HG02763 (cell line): ENCODE measurements around the gene LMOD1.
"Not testable (repeated sequence)": the region's sequence is repeated elsewhere in the genome, so short reads cannot be mapped to it uniquely, and the experiment has no call there.

Experiments used
- ATAC-seq: cut with Tn5 transposase; IDR thresholded peaks from one replicate; pipeline ENCODE4 v1.9.1; 2021; ENCODE audit warnings: mild to moderate bottlenecking, moderate library complexity; ENCODE audit not compliant: unreplicated experiment

Gene LMOD1

GRCh38 chr1:201946224-201946908, at the start of gene LMOD1:
Gene LMOD1 (minus strand): TSS chr1:201946548. CDS start chr1:201946340, 208 bp downstream.
- ATAC-seq = no peak

- no peak for ATAC-seq
Observed at GRCh38 chr1:201990427-201990826, 44.1 kb upstream of the LMOD1 start.

- ATAC-seq = no peak
Observed at GRCh38 chr1:201989354-201990128, 43.2 kb upstream of the LMOD1 start.

- ATAC-seq = no peak
Observed at GRCh38 chr1:201988601-201989000, 42.3 kb upstream of the LMOD1 start.

GRCh38 chr1:201985355-201985754, 39.0 kb upstream of the LMOD1 start:
- no peak for ATAC-seq

GRCh38 chr1:201984446-201984845, 38.1 kb upstream of the LMOD1 start:
- ATAC-seq = no peak

- peak; percentile 3 for ATAC-seq
Observed at GRCh38 chr1:201983380-201983805, 37.0 kb upstream of the LMOD1 start.

- ATAC-seq = peak; percentile 84
Observed at GRCh38 chr1:201982623-201983379, 36.5 kb upstream of the LMOD1 start, which contains the start of gene RNPEP. Gene RNPEP (plus strand): TSS chr1:201982648. CDS start chr1:201982667, 19 bp downstream.

- ATAC-seq = no peak
Observed at GRCh38 chr1:201982082-201982622, 35.8 kb upstream of the LMOD1 start.

- no peak for ATAC-seq
Observed at GRCh38 chr1:201970334-201971159, 24.2 kb upstream of the LMOD1 start.

GRCh38 chr1:201968202-201968925, 22.0 kb upstream of the LMOD1 start:
- no peak for ATAC-seq

- ATAC-seq = no peak
Observed at GRCh38 chr1:201966171-201966570, 19.8 kb upstream of the LMOD1 start.

GRCh38 chr1:201964261-201964660, 17.9 kb upstream of the LMOD1 start:
- ATAC-seq = no peak

- not testable (repeated sequence) for ATAC-seq
Observed at GRCh38 chr1:201962382-201962781, 16.0 kb upstream of the LMOD1 start.

GRCh38 chr1:201958348-201958747, 12.0 kb upstream of the LMOD1 start:
- no peak for ATAC-seq

GRCh38 chr1:201955729-201956143, 9.4 kb upstream of the LMOD1 start:
- peak; percentile 24 for ATAC-seq

- peak; percentile 99 for ATAC-seq
Observed at GRCh38 chr1:201955009-201955728, 8.8 kb upstream of the LMOD1 start, which contains the start of gene TIMM17A. Gene TIMM17A (plus strand): TSS chr1:201955503. CDS start chr1:201955527, 24 bp downstream.

- no peak for ATAC-seq
Observed at GRCh38 chr1:201954263-201955008, 8.1 kb upstream of the LMOD1 start.
